KG1 (cell line): ENCODE data around the gene CMTR1.

Experiments used
- DNase-seq: peaks from one replicate; lab custom pipeline; 2025; lab: John Stamatoyannopoulos, UW

Gene CMTR1

GRCh38 chr6:37479266-37479854 lies 46.3 kb downstream of the CMTR1 start:
- DNase-seq = no peak

- no peak for DNase-seq
Observed at GRCh38 chr6:37480118-37480736, 47.2 kb downstream of the CMTR1 start.

GRCh38 chr6:37480951-37481534 lies 48.0 kb downstream of the CMTR1 start:
- DNase-seq = no peak

GRCh38 chr6:37481711-37482605 lies 48.9 kb downstream of the CMTR1 start:
- no peak for DNase-seq

- no peak for DNase-seq
Observed at GRCh38 chr6:37482606-37483251, 49.7 kb downstream of the CMTR1 start.

- no peak for DNase-seq
Observed at GRCh38 chr6:37483252-37483901, 50.4 kb downstream of the CMTR1 start.

- no peak for DNase-seq
Observed at GRCh38 chr6:37483917-37484785, 51.1 kb downstream of the CMTR1 start.

GRCh38 chr6:37484786-37485170 lies 51.8 kb downstream of the CMTR1 start:
- no peak for DNase-seq

- DNase-seq = no peak
Observed at GRCh38 chr6:37485291-37485702, 52.3 kb downstream of the CMTR1 start.

- no peak for DNase-seq
Observed at GRCh38 chr6:37486121-37486839, 53.3 kb downstream of the CMTR1 start.

- no peak for DNase-seq
Observed at GRCh38 chr6:37487591-37488380, 54.8 kb downstream of the CMTR1 start.

GRCh38 chr6:37488476-37488875 lies 55.5 kb downstream of the CMTR1 start:
- DNase-seq = no peak

- no peak for DNase-seq
Observed at GRCh38 chr6:37489697-37490336, 56.8 kb downstream of the CMTR1 start.

GRCh38 chr6:37490536-37491170 lies 57.6 kb downstream of the CMTR1 start:
- DNase-seq = no peak

- DNase-seq = no peak
Observed at GRCh38 chr6:37491171-37491829, 58.3 kb downstream of the CMTR1 start.

GRCh38 chr6:37491830-37492208 lies 58.8 kb downstream of the CMTR1 start:
- no peak for DNase-seq

- DNase-seq = no peak
Observed at GRCh38 chr6:37492236-37492972, 59.4 kb downstream of the CMTR1 start.
